T-helper 2 cell (primary cell): ENCODE results near the gene IGLL5.
"Not testable (repeated sequence)": the region's sequence is repeated elsewhere in the genome, so short reads cannot be mapped to it uniquely, and the experiment has no call there.

Experiments
- DNase-seq, 5 experiments: peaks; one replicate each; pipeline versions ENCODE4 v3.0.0 to v3.0.0-alpha.2; 2012 to 2022

Gene IGLL5

GRCh38 chr22:22884888-22885840 lies 2.5 kb upstream of the IGLL5 start:
- DNase-seq: peak in 1 of 5 experiments; percentile 68

- DNase-seq: no peak
These were observed 1.1 kb upstream of the IGLL5 start for GRCh38 chr22:22886546-22886945.

- DNase-seq: no peak
These were observed 1.1 kb downstream of the IGLL5 start for GRCh38 chr22:22888571-22889353.

- DNase-seq: no peak
These were observed 2.5 kb downstream of the IGLL5 start for GRCh38 chr22:22890085-22890484.

GRCh38 chr22:22891139-22891621 lies 3.6 kb downstream of the IGLL5 start:
- no peak for DNase-seq

GRCh38 chr22:22892096-22893052 lies 4.8 kb downstream of the IGLL5 start:
- DNase-seq: no peak

- no peak for DNase-seq
These were observed 5.6 kb downstream of the IGLL5 start for GRCh38 chr22:22893077-22893805.

- DNase-seq: no peak
These were observed 6.5 kb downstream of the IGLL5 start for GRCh38 chr22:22893891-22894739.

GRCh38 chr22:22894740-22895731 lies 7.4 kb downstream of the IGLL5 start:
- DNase-seq: no peak

- no peak for DNase-seq
These were observed 8.3 kb downstream of the IGLL5 start for GRCh38 chr22:22895776-22896445.

- DNase-seq: no peak
These were observed 9.0 kb downstream of the IGLL5 start for GRCh38 chr22:22896601-22897000.

- DNase-seq: no peak
These were observed 9.5 kb downstream of the IGLL5 start for GRCh38 chr22:22897091-22897490.

- DNase-seq: no peak
These were observed 10.3 kb downstream of the IGLL5 start for GRCh38 chr22:22897947-22898346.

- not testable (repeated sequence) for DNase-seq
These were observed 10.9 kb downstream of the IGLL5 start for GRCh38 chr22:22898411-22898950.

GRCh38 chr22:22899342-22900080 lies 11.9 kb downstream of the IGLL5 start:
- DNase-seq: not testable (repeated sequence)

- DNase-seq: not testable (repeated sequence)
These were observed 13.1 kb downstream of the IGLL5 start for GRCh38 chr22:22900527-22901205.
